Islet of Langerhans (tissue), 1 donor: ENCODE results near the gene PBOV1.
A peak's percentile ranks its signal among the peaks of the same experiment; 100 is the strongest.

ENCODE experiments used
- FAIRE-seq: peaks from one replicate; lab custom pipeline; 2011; peaks lifted over from hg19 to GRCh38; lab: Jason Lieb, UNC

PBOV1 gene

DNA sequence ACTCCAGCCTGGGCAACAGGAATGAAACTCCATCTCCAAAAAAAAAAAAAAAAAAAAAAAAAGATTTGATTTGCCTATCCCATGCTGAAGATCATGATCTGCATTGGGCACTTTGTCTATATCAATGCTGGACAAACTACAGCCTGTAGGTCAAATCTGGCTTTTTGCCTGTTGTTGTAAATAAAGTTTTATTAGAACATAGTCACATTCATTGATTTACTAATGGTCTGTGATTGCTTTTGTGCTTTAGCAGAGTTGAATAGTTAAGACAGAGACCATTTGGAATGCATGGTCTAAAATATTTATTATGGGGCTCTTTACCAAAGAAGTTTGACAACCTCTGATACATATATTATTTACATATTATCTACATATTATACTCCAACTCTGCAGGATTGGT, 14.0 kb downstream of the PBOV1 start:
- no peak for FAIRE-seq

DNA sequence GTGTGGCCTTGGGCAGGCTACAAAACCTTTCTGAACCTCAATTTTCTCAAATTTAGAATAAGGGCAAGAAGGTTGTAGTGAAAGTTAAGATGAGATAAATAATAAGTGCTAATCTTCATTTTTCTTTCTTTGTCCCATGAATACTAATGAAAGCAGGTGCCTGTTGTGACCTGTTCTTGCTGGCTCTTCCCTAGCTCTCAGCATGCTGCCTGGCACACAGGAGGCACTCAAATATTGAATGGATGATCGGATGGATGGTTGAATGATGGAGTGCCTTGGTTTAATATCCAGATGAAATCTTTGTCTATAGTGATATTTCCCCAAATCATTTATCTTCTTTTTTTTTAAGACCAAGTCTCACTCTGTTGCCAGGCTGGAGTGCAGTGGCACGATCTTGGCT, 15.0 kb downstream of the PBOV1 start:
- FAIRE-seq, result no peak

DNA sequence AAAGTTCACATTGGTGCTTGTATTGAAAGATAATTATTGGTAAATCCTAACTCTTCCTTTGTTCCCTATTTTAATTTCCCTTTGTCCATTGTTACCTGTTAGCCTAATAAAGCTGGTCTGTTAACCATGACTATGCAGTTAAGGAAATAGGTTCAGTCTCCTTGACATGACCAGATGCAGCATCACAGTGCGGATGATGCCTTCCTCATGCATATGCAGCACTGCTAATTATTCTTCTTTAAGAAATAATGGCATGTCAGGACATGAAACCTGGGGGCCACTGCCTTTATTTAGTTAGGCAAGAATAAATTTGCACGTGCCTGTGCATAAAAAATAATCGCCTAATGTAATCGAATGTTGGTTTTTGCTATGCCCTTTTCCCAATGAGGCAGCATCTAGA, 16.5 kb downstream of the PBOV1 start:
- no peak for FAIRE-seq

DNA sequence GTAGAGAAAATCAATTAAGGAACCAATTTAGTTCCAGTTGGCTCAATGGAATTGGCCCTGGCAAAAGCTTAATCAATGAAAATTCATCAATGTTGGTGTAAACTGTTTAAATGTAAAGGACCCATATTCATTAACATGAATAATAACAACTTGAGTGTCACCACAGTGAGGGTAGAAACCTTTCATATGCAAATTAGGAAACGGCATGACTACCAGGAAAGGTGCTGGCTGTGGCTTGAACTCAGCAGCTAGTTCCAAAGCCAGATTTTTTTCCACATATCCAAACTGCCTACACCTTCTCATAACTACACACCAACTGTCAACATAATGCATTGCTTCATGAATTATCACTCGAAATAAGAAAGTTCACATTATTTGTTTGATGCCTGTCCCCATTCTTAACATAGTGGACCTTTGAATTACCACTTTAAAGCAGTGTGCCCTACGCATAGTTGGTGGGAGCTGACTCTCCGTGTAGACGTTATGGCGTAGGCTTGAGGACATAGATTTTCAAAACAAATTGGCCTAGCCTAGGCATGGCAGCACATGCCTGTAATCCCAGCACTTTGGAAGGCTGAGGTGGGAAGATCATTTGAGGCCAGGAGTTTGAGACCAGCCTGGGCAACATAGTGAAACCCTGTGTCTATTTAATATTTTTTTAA, 19.7 kb downstream of the PBOV1 start:
- FAIRE-seq, result no peak

GRCh38 chr6:138197570-138197969, 20.7 kb downstream of the PBOV1 start:
- FAIRE-seq, result no peak

DNA sequence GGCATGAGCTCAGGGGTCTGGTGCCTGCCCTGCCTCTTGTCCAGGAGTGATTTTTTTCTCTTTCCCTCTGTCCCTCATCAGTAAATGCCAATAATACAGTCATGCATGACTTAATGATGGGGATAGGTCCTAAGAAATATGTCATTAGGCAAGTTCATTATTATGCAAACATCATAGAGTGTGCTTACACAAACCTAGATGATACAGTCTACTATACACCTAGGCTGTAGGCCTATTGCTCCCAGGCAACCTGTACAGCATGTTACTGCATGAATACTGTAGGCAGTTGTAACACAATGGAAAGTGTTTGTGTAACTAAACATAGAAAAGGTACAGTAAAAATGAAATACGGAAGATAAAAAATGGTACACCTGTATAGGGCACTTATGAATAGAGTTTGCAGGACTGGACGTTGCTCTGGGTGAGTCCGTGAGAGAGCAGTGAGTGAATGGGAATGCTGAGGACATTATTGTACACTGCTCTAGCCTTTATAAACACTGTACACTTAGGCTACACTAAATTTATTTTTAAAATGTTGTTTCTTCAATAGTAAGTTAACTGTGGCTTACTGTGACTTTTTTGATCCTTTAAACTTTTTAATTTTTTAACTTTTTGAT, 22.1 kb downstream of the PBOV1 start:
- peak; percentile 13 for FAIRE-seq

- FAIRE-seq, result no peak
These were observed 24.0 kb downstream of the PBOV1 start for GRCh38 chr6:138194287-138194686.

DNA sequence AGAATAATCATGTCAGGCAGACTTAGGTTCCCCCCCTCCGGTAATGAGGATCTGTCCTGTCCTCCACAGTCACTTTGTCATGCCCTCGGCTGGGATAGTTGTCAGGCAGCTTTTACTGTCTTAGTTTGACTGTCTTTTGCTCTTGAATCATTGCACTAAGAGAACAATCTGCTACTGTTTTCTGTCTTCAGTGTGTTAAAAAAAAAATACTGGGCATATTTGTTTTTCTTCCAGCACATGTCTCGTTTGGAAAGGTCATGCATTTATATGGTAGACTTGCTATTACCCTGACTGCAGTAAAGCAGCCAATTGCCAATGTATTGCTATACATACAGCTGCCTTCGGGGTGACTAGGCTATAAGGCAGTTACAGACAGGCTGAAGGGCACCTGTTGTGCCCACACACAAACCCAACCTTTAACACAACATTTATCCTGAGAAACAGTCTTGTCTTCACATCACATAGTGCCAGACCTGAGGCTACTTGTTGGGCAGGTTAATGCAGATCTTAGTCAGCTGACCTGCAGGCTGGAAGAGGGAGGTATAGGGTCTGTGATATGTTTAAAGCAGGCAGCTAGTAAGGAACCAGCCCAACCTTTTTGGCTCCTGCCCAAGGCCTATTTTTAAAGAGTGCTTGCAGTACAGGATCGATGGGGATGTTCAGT, 29.9 kb downstream of the PBOV1 start:
- FAIRE-seq, result no peak

GRCh38 chr6:138187156-138187555, 31.1 kb downstream of the PBOV1 start:
- FAIRE-seq, result no peak

GRCh38 chr6:138184230-138184629, 34.1 kb downstream of the PBOV1 start:
- no peak for FAIRE-seq

GRCh38 chr6:138183790-138184134, 34.5 kb downstream of the PBOV1 start:
- no peak for FAIRE-seq

DNA sequence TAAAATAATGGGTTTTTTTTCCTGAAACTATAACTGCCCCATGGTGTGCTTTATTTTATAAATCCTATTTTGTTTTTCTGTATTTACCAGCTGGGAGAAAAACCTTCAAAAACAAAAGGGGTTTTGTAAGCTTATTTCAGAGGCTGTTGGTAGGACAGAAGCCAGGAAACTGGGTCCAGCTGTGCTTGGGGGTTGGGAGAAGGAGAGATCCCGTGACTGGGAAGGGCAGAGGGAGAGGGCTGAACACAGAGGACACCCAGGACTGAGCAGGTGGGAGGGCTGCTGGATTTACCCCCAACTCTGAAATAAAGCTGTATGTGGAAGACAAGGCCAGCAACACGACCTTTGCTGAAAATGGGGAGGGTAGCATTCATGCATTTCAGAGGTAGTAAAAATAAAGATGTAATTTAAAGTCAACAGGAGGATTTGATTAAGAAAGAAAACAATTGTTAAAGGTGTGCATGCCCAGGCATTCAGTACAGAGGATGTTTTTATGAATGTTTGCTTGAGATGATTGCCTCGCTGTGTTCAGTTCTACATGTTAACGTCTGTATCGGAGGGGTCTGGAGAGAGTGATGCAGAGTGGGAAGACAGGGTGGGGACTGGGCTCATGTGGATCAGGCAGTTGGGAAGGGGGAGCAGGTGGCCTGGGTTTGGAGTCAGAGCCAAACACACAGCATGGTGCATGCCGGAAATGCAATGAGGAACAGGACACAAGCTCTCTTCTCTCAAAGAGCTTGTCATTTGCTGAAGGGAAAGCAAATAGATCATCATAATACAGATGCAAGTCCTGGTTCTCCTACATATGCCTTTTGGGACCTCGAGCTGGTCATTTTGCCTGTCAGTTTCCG, 35.1 kb downstream of the PBOV1 start:
- no peak for FAIRE-seq

GRCh38 chr6:138176652-138177232, 41.5 kb downstream of the PBOV1 start:
- FAIRE-seq, result peak; percentile 45

- FAIRE-seq, result no peak
These were observed 42.7 kb downstream of the PBOV1 start for GRCh38 chr6:138175596-138175995.
